Mammary epithelial cell (primary cell): ENCODE data around the gene NEK6.

ENCODE experiments used
- CTCF ChIP-seq, 2 donors: IDR thresholded peaks in 1 of 2; conservative IDR thresholded peaks in 1 of 2; 2 replicates each; pipeline ENCODE4 v1.5.1; 2011 to 2012; ENCODE audit warnings: inconsistent platforms in 2 of 2, low read length in 2 of 2, mild to moderate bottlenecking in 2 of 2, control low read depth in 1 of 2, low read depth in 1 of 2; ENCODE audit not compliant: insufficient read depth in 1 of 2; ENCODE audit errors: extremely low read depth in 1 of 2
- EZH2 ChIP-seq: IDR thresholded peaks from 2 replicates; pipeline ENCODE4 v1.6.1; 2012; ENCODE audit warnings: low read length, inconsistent platforms, borderline replicate concordance

- TF ChIP-seq CTCF (conservative IDR thresholded peaks at IDR 0.05 in 1 of 2, IDR thresholded peaks at IDR 0.05 in 1 of 2; ENCODE audit: extremely low read depth in 1 of 2, insufficient read depth in 1 of 2, low read depth in 1 of 2, low read length in 2 of 2): no peak
- no peak for TF ChIP-seq EZH2
These were observed 81.9 kb downstream of the NEK6 start for GRCh38 chr9:124339603-124340146.
